MM.1S (cell line): ENCODE data around the gene ZFYVE21.

Experiments
- DNase-seq: peaks from one replicate; pipeline ENCODE4 v3.0.0-alpha.2; 2015
- H2AFZ ChIP-seq: fragments of 300-600 bp; sonication (generic); 2 replicates; pipeline ENCODE4 v1.6.0; 2016; ENCODE audit warnings: antibody characterized with exemption, low read length
- H3F3A ChIP-seq: fragments of 300-600 bp; sonication (generic); 2 replicates; pipeline ENCODE4 v1.6.1; 2016; ENCODE audit warnings: mild to moderate bottlenecking, antibody characterized with exemption, low read length, moderate library complexity, mixed read lengths; ENCODE audit not compliant: insufficient read depth
- H3K27ac ChIP-seq: fragments of 300-600 bp; sonication (generic); 2 replicates; pipeline ENCODE4 v1.5.1; 2016; ENCODE audit warnings: mild to moderate bottlenecking, low read length
- H3K27me3 ChIP-seq: fragments of 300-600 bp; sonication (generic); replicated peaks from 2 replicates; pipeline ENCODE4 v1.6.0; 2016; ENCODE audit warnings: low read length; ENCODE audit not compliant: insufficient read depth
- H3K36me3 ChIP-seq: fragments of 300-600 bp; sonication (generic); replicated peaks from 2 replicates; pipeline ENCODE4 v1.6.1; 2016; ENCODE audit warnings: mild to moderate bottlenecking, low read length, mixed read lengths; ENCODE audit not compliant: insufficient read depth
- H3K4me1 ChIP-seq: fragments of 300-600 bp; sonication (generic); 2 replicates; pipeline ENCODE4 v1.6.1; 2016; ENCODE audit warnings: low read length, mixed read lengths
- H3K4me2 ChIP-seq: fragments of 300-600 bp; sonication (generic); 2 replicates; pipeline ENCODE4 v1.6.0; 2016; ENCODE audit warnings: low read depth, low read length
- H3K4me3 ChIP-seq: fragments of 300-600 bp; sonication (generic); 2 replicates; pipeline ENCODE4 v1.5.1; 2016; ENCODE audit warnings: low read length, mixed read lengths
- H3K79me2 ChIP-seq: fragments of 300-600 bp; sonication (generic); 2 replicates; pipeline ENCODE4 v1.6.1; 2016; ENCODE audit warnings: mixed run types, low read length, mixed read lengths
- H3K9ac ChIP-seq: fragments of 300-600 bp; sonication (generic); 2 replicates; pipeline ENCODE4 v1.6.1; 2016; ENCODE audit warnings: low read length, mixed read lengths
- H3K9me2 ChIP-seq: fragments of 300-600 bp; sonication (generic); replicated peaks from 2 replicates; pipeline ENCODE4 v1.6.1; 2016; ENCODE audit warnings: mild to moderate bottlenecking, low read length, mixed read lengths; ENCODE audit not compliant: insufficient read depth
- H3K9me3 ChIP-seq: fragments of 300-600 bp; sonication (generic); replicated peaks from 2 replicates; pipeline ENCODE4 v1.6.1; 2016; ENCODE audit warnings: mild to moderate bottlenecking, low read length, mixed read lengths; ENCODE audit not compliant: insufficient read depth
- H4K20me1 ChIP-seq: fragments of 300-600 bp; sonication (generic); 2 replicates; pipeline ENCODE4 v1.6.1; 2016; ENCODE audit warnings: mild to moderate bottlenecking, low read length, moderate library complexity, mixed read lengths; ENCODE audit not compliant: insufficient read depth
- CTCF ChIP-seq: fragments of 300-600 bp; sonication (generic); IDR thresholded peaks from 2 replicates; pipeline ENCODE4 v1.5.1; 2016; ENCODE audit warnings: antibody characterized with exemption, low read length, mixed read lengths
- EZH2 ChIP-seq: fragments of 300-600 bp; sonication (generic); optimal IDR thresholded peaks from 2 replicates; pipeline ENCODE3; 2017; ENCODE audit warnings: low read depth, mild to moderate bottlenecking, antibody characterized with exemption, low read length, mixed read lengths
- EZH2phosphoT487 ChIP-seq: fragments of 300-600 bp; sonication (generic); IDR thresholded peaks from 2 replicates; pipeline ENCODE4 v1.6.1; 2018; ENCODE audit warnings: antibody characterized with exemption, low read length

ZFYVE21 gene

GRCh38 chr14:103692159-103692558 is 23.5 kb upstream of the ZFYVE21 start:
- Histone ChIP-seq H4K20me1 (no peaks in the 10 kb centered on the region), H3K4me3 (no peak overlapping the region), H2AFZ (no peak overlapping the region), H3K36me3 (no peaks in the 10 kb centered on the region), H3K9me3 (no peaks in the 10 kb centered on the region), H3K9ac (no peak overlapping the region), H3K9me2 (no peaks in the 10 kb centered on the region), H3K27ac (no peak overlapping the region), H3K4me1 (no peaks in the 10 kb centered on the region), H3F3A (no peaks in the 10 kb centered on the region), H3K27me3 (no peaks in the 10 kb centered on the region), H3K79me2 (no peaks in the 10 kb centered on the region), H3K4me2 (no peak overlapping the region)
- DNase-seq, result no peak
- TF ChIP-seq EZH2phosphoT487, result no peak
- TF ChIP-seq EZH2, result no peak
- no peak for TF ChIP-seq CTCF

GRCh38 chr14:103692871-103693270 is 22.7 kb upstream of the ZFYVE21 start:
- TF ChIP-seq EZH2 (no peak), EZH2phosphoT487 (no peak), CTCF (no peak)
- Histone ChIP-seq H3K9me2 (no peaks in the 10 kb centered on the region), H3K9me3 (no peaks in the 10 kb centered on the region), H3F3A (no peaks in the 10 kb centered on the region), H3K4me1 (no peaks in the 10 kb centered on the region), H2AFZ (no peak overlapping the region), H3K79me2 (no peaks in the 10 kb centered on the region), H3K4me2 (no peak overlapping the region), H3K4me3 (no peak overlapping the region), H4K20me1 (no peaks in the 10 kb centered on the region), H3K27ac (no peak overlapping the region), H3K27me3 (no peaks in the 10 kb centered on the region), H3K9ac (no peak overlapping the region), H3K36me3 (no peaks in the 10 kb centered on the region)
- DNase-seq, result no peak

GRCh38 chr14:103693515-103693914 is 22.1 kb upstream of the ZFYVE21 start:
- Histone ChIP-seq H4K20me1 (no peaks in the 10 kb centered on the region), H3K36me3 (no peaks in the 10 kb centered on the region), H3K9me2 (no peaks in the 10 kb centered on the region), H3K4me1 (no peaks in the 10 kb centered on the region), H3K27me3 (no peaks in the 10 kb centered on the region), H2AFZ (no peak overlapping the region), H3K4me2 (no peak overlapping the region), H3K79me2 (no peaks in the 10 kb centered on the region), H3K9ac (no peak overlapping the region), H3K9me3 (no peaks in the 10 kb centered on the region), H3F3A (no peaks in the 10 kb centered on the region), H3K4me3 (no peak overlapping the region), H3K27ac (no peak overlapping the region)
- no peak for DNase-seq
- no peak for TF ChIP-seq EZH2
- no peak for TF ChIP-seq EZH2phosphoT487
- no peak for TF ChIP-seq CTCF
